MM.1S (cell line): Measurements from ENCODE around the gene CACNA1I.

ENCODE experiments used
- DNase-seq: peaks from one replicate; pipeline ENCODE4 v3.0.0-alpha.2; 2015
- H2AFZ ChIP-seq: fragments of 300-600 bp; sonication (generic); 2 replicates; pipeline ENCODE4 v1.6.0; 2016; ENCODE audit warnings: antibody characterized with exemption, low read length
- H3F3A ChIP-seq: fragments of 300-600 bp; sonication (generic); 2 replicates; pipeline ENCODE4 v1.6.1; 2016; ENCODE audit warnings: mild to moderate bottlenecking, antibody characterized with exemption, low read length, moderate library complexity, mixed read lengths; ENCODE audit not compliant: insufficient read depth
- H3K27ac ChIP-seq: fragments of 300-600 bp; sonication (generic); 2 replicates; pipeline ENCODE4 v1.5.1; 2016; ENCODE audit warnings: mild to moderate bottlenecking, low read length
- H3K27me3 ChIP-seq: fragments of 300-600 bp; sonication (generic); replicated peaks from 2 replicates; pipeline ENCODE4 v1.6.0; 2016; ENCODE audit warnings: low read length; ENCODE audit not compliant: insufficient read depth
- H3K36me3 ChIP-seq: fragments of 300-600 bp; sonication (generic); replicated peaks from 2 replicates; pipeline ENCODE4 v1.6.1; 2016; ENCODE audit warnings: mild to moderate bottlenecking, low read length, mixed read lengths; ENCODE audit not compliant: insufficient read depth
- H3K4me1 ChIP-seq: fragments of 300-600 bp; sonication (generic); 2 replicates; pipeline ENCODE4 v1.6.1; 2016; ENCODE audit warnings: low read length, mixed read lengths
- H3K4me2 ChIP-seq: fragments of 300-600 bp; sonication (generic); 2 replicates; pipeline ENCODE4 v1.6.0; 2016; ENCODE audit warnings: low read depth, low read length
- H3K4me3 ChIP-seq: fragments of 300-600 bp; sonication (generic); 2 replicates; pipeline ENCODE4 v1.5.1; 2016; ENCODE audit warnings: low read length, mixed read lengths
- H3K79me2 ChIP-seq: fragments of 300-600 bp; sonication (generic); 2 replicates; pipeline ENCODE4 v1.6.1; 2016; ENCODE audit warnings: mixed run types, low read length, mixed read lengths
- H3K9ac ChIP-seq: fragments of 300-600 bp; sonication (generic); 2 replicates; pipeline ENCODE4 v1.6.1; 2016; ENCODE audit warnings: low read length, mixed read lengths
- H3K9me2 ChIP-seq: fragments of 300-600 bp; sonication (generic); replicated peaks from 2 replicates; pipeline ENCODE4 v1.6.1; 2016; ENCODE audit warnings: mild to moderate bottlenecking, low read length, mixed read lengths; ENCODE audit not compliant: insufficient read depth
- H3K9me3 ChIP-seq: fragments of 300-600 bp; sonication (generic); replicated peaks from 2 replicates; pipeline ENCODE4 v1.6.1; 2016; ENCODE audit warnings: mild to moderate bottlenecking, low read length, mixed read lengths; ENCODE audit not compliant: insufficient read depth
- H4K20me1 ChIP-seq: fragments of 300-600 bp; sonication (generic); 2 replicates; pipeline ENCODE4 v1.6.1; 2016; ENCODE audit warnings: mild to moderate bottlenecking, low read length, moderate library complexity, mixed read lengths; ENCODE audit not compliant: insufficient read depth
- EZH2 ChIP-seq: fragments of 300-600 bp; sonication (generic); optimal IDR thresholded peaks from 2 replicates; pipeline ENCODE3; 2017; ENCODE audit warnings: low read depth, mild to moderate bottlenecking, antibody characterized with exemption, low read length, mixed read lengths
- EZH2phosphoT487 ChIP-seq: fragments of 300-600 bp; sonication (generic); IDR thresholded peaks from 2 replicates; pipeline ENCODE4 v1.6.1; 2018; ENCODE audit warnings: antibody characterized with exemption, low read length
- TF ChIP-seq, protein P1 (sequence below): fragments of 300-600 bp; sonication (generic); IDR thresholded peaks from 2 replicates; pipeline ENCODE4 v1.5.1; 2016; ENCODE audit warnings: antibody characterized with exemption, low read length, mixed read lengths

Gene CACNA1I

DNA sequence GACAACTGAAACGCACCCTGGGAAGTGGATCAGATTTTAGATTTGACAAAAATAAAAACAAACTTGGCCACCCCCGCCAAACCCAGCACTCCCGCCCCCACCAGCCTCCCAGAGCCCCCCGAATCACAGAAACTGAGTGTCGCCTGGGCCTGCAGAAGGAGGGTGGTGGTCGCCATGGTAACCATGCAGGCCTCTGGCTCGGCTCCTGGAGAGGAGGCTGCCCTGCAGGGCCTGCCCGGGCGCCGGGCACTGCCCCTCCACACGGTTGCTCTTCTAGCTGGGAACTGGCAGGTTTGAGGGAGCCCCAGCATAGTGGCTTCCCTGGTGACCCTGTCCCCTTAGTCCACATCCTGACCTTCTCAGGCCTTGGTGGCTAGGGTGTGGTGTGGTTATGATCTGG lies 19.3 kb downstream of the CACNA1I start:
- H3K27ac ChIP-seq = no peak overlapping the region
- H3K4me2 ChIP-seq = no peak overlapping the region
- no peaks in the 10 kb centered on the region for H3K9me3 ChIP-seq
- TF ChIP-seq, protein P1, sequence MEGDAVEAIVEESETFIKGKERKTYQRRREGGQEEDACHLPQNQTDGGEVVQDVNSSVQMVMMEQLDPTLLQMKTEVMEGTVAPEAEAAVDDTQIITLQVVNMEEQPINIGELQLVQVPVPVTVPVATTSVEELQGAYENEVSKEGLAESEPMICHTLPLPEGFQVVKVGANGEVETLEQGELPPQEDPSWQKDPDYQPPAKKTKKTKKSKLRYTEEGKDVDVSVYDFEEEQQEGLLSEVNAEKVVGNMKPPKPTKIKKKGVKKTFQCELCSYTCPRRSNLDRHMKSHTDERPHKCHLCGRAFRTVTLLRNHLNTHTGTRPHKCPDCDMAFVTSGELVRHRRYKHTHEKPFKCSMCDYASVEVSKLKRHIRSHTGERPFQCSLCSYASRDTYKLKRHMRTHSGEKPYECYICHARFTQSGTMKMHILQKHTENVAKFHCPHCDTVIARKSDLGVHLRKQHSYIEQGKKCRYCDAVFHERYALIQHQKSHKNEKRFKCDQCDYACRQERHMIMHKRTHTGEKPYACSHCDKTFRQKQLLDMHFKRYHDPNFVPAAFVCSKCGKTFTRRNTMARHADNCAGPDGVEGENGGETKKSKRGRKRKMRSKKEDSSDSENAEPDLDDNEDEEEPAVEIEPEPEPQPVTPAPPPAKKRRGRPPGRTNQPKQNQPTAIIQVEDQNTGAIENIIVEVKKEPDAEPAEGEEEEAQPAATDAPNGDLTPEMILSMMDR = no peak
- TF ChIP-seq EZH2 = no peak
- TF ChIP-seq EZH2phosphoT487 = no peak
- H3K36me3 ChIP-seq = no peaks in the 10 kb centered on the region
- H3K9ac ChIP-seq = no peak overlapping the region
- no peaks in the 10 kb centered on the region for H3K9me2 ChIP-seq
- no peaks in the 10 kb centered on the region for H3K4me1 ChIP-seq
- no peak for DNase-seq
- no peak overlapping the region for H2AFZ ChIP-seq
- no peaks in the 10 kb centered on the region for H3F3A ChIP-seq
- H3K79me2 ChIP-seq = no peaks in the 10 kb centered on the region
- no peaks in the 10 kb centered on the region for H4K20me1 ChIP-seq
- peaks cover 34% of the 10 kb centered on the region for H3K27me3 ChIP-seq
- no peak overlapping the region for H3K4me3 ChIP-seq

GRCh38 chr22:39592081-39593065 lies 21.8 kb downstream of the CACNA1I start:
- Histone ChIP-seq H3K4me3 (no peak overlapping the region), H3K27me3 (peaks cover 44% of the 10 kb centered on the region), H3K9ac (no peak overlapping the region), H3K9me2 (no peaks in the 10 kb centered on the region), H3K9me3 (no peaks in the 10 kb centered on the region), H4K20me1 (no peaks in the 10 kb centered on the region), H3K4me2 (no peak overlapping the region), H3K27ac (no peak overlapping the region), H3K79me2 (no peaks in the 10 kb centered on the region), H2AFZ (no peak overlapping the region), H3K36me3 (no peaks in the 10 kb centered on the region), H3K4me1 (no peaks in the 10 kb centered on the region), H3F3A (no peaks in the 10 kb centered on the region)
- TF ChIP-seq EZH2 = no peak
- DNase-seq = no peak

- H2AFZ ChIP-seq = no peak overlapping the region
- no peaks in the 10 kb centered on the region for H3K9me2 ChIP-seq
- H3K27ac ChIP-seq = no peak overlapping the region
- no peak overlapping the region for H3K4me3 ChIP-seq
- H4K20me1 ChIP-seq = no peaks in the 10 kb centered on the region
- H3F3A ChIP-seq = no peaks in the 10 kb centered on the region
- H3K9ac ChIP-seq = no peak overlapping the region
- H3K27me3 ChIP-seq = peaks cover 50% of the 10 kb centered on the region
- DNase-seq = no peak
- H3K9me3 ChIP-seq = no peaks in the 10 kb centered on the region
- no peaks in the 10 kb centered on the region for H3K4me1 ChIP-seq
- H3K79me2 ChIP-seq = no peaks in the 10 kb centered on the region
- TF ChIP-seq, protein P1 = no peak
- TF ChIP-seq EZH2 = no peak
- no peak for TF ChIP-seq EZH2phosphoT487
- H3K4me2 ChIP-seq = no peak overlapping the region
- H3K36me3 ChIP-seq = no peaks in the 10 kb centered on the region
Measured at GRCh38 chr22:39593066-39593930, 22.7 kb downstream of the CACNA1I start.
